GM12878 (cell line): ENCODE results near the gene MAPK1. TPM values are rescaled to one million over a fixed set of nuclear protein-coding genes. Genes with fewer than 3 reads are reported as not detected.
"Not testable (repeated sequence)": the region's sequence is repeated elsewhere in the genome, so short reads cannot be mapped to it uniquely, and the experiment has no call there.

ENCODE experiments used
- ATAC-seq: fragments of 200-7000 bp; cut with Tn5 transposase; 3 replicates; pipeline ENCODE4 v1.9.1; 2020; ENCODE audit warnings: mild to moderate bottlenecking, moderate library complexity
- BruUV-seq: library from RNA; stranded (reverse); fragments of 400-500 nt; replicated peaks from 2 replicates; lab custom pipeline; 2021; lab: Mats Ljungman, UMichigan
- CTCF ChIA-PET: fragments of 300-600 bp; sonication (Branson Sonifier 250); formaldehyde crosslinking; extraction: SDS; loops from one replicate; lab custom pipeline; 2021; ENCODE audit warnings: inconsistent platforms; lab: Yijun Ruan, JAX
- POLR2A ChIA-PET: fragments of 350-600 bp; formaldehyde crosslinking; extraction: SDS; loops from one replicate; lab custom pipeline; 2021; ENCODE audit warnings: inconsistent platforms; lab: Charles Lee
- RAD21 ChIA-PET: fragments of 300-600 bp; sonication (Branson Sonifier 250); formaldehyde crosslinking; loops from one replicate; lab custom pipeline; 2023; ENCODE audit warnings: antibody characterized with exemption; ENCODE audit not compliant: unreplicated experiment; lab: Charles Lee
- SMC1A ChIA-PET: fragments of 300-600 bp; sonication (Branson Sonifier 250); formaldehyde crosslinking; loops from one replicate; lab custom pipeline; 2023; ENCODE audit not compliant: unreplicated experiment, uncharacterized antibody; lab: Charles Lee
- DNase-seq: peaks from one replicate; pipeline ENCODE4 v3.0.0-alpha.2; 2011; ENCODE audit warnings: low read depth, low spot score
- FAIRE-seq: peaks from 3 replicates; lab custom pipeline; 2011; peaks lifted over from hg19 to GRCh38; lab: Jason Lieb, UNC
- H2AFZ ChIP-seq: 2 replicates; pipeline ENCODE4 v1.6.0; 2011; ENCODE audit warnings: low read depth, low read length, control low read depth; ENCODE audit not compliant: control insufficient read depth
- H3K27ac ChIP-seq: 2 replicates; pipeline ENCODE4 v1.5.1; 2011; ENCODE audit warnings: control low read depth; ENCODE audit not compliant: control insufficient read depth, insufficient read depth
- H3K27me3 ChIP-seq, 2 experiments: replicated peaks in 1 of 2; 2 replicates each; pipeline versions ENCODE4 v1.6.0 to v1.6.1; 2011; ENCODE audit warnings: low read length in 1 of 2; ENCODE audit not compliant: control insufficient read depth in 2 of 2, insufficient read depth in 2 of 2
- H3K36me3 ChIP-seq, 2 experiments: 2 replicates each; pipeline ENCODE4 v1.5.1; 2011; ENCODE audit warnings: low read length in 1 of 2; ENCODE audit not compliant: control insufficient read depth in 2 of 2, insufficient read depth in 2 of 2
- H3K4me1 ChIP-seq: 2 replicates; pipeline ENCODE4 v1.6.1; 2011; ENCODE audit warnings: mild to moderate bottlenecking, low read length, moderate library complexity, mixed read lengths; ENCODE audit not compliant: control insufficient read depth, insufficient read depth
- H3K4me2 ChIP-seq: 2 replicates; pipeline ENCODE4 v1.6.0; 2011; ENCODE audit warnings: control low read depth; ENCODE audit not compliant: control insufficient read depth, insufficient read depth
- H3K4me3 ChIP-seq: fragments of 200-600 bp; sonication (generic); 2 replicates; pipeline ENCODE4 v1.5.1; 2016
- H3K79me2 ChIP-seq: 2 replicates; pipeline ENCODE4 v1.6.0; 2011; ENCODE audit warnings: low read length; ENCODE audit not compliant: control insufficient read depth, insufficient read depth
- H3K9ac ChIP-seq: 2 replicates; pipeline ENCODE4 v1.8.0; 2011; ENCODE audit warnings: low read length, control low read depth, mixed read lengths; ENCODE audit not compliant: control insufficient read depth, insufficient read depth
- H3K9me3 ChIP-seq: replicated peaks from 3 replicates; pipeline ENCODE4 v1.5.1; 2011; ENCODE audit warnings: mild to moderate bottlenecking, low read length; ENCODE audit not compliant: control insufficient read depth, insufficient read depth
- H4K20me1 ChIP-seq: 2 replicates; pipeline ENCODE4 v1.6.0; 2011; ENCODE audit not compliant: control insufficient read depth, insufficient read depth
- YY1 ChIP-seq: IDR thresholded peaks from 2 replicates; pipeline ENCODE4 v1.6.1; 2011; ENCODE audit warnings: low read depth, mild to moderate bottlenecking, low read length
- WGBS: methylation state at CpG from one replicate; pipeline ENCODE4 v1.1.6; 2016; ENCODE audit warnings: low lambda C conversion rate; ENCODE audit not compliant: insufficient replicate concordance, insufficient coverage; ENCODE audit errors: missing lambda C conversion rate; 5-methylcytosine and 5-hydroxymethylcytosine counted together
- in situ Hi-C: fragments of 300-500 bp; cut with MboI; formaldehyde crosslinking; loops from 9 replicates; pipeline ENCODE4 v1.14.3; 2018; ENCODE audit warnings: mixed read lengths
- intact Hi-C: fragments of 100-400 bp; cut with micrococcal nuclease; formaldehyde crosslinking; loops from one replicate; pipeline ENCODE4 v1.14.2; 2022; ENCODE audit not compliant: unreplicated experiment
- polyA plus RNA-seq, 11 experiments: library from polyadenylated mRNA; depleted of rRNA in 4 of 11; unstranded in 6 of 11; stranded (reverse) in 5 of 11; fragments of >200 nt; fragmentation: Nextera tagmentation in 4 of 11; fragmentation: Illumina TruSeq in 1 of 11; extraction: Ambion mirVana in 4 of 11; extraction: Trizol in 1 of 11; gene quantifications; 1 replicate in 1 of 11; 2 replicates in 10 of 11; pipeline versions ENCODE4 v1.2.1 to v1.2.3, GENCODE V29; 2011 to 2016; ENCODE audit warnings: inconsistent platforms in 2 of 11, missing spikeins in 2 of 11, low read depth in 1 of 11
- total RNA-seq, 4 experiments: library from RNA; depleted of rRNA in 3 of 4; stranded (reverse); fragments of >200 nt in 3 of 4; fragmentation: Illumina TruSeq in 1 of 4; extraction: Trizol in 1 of 4; gene quantifications; 2 replicates each; pipeline versions ENCODE4 v1.2.1 to v1.2.3, GENCODE V29; 2013 to 2021
- TF ChIP-seq, protein P1 (sequence below): fragments of 450-650 bp; IDR thresholded peaks from 2 replicates; pipeline ENCODE4 v1.6.1; 2017; ENCODE audit warnings: antibody characterized with exemption, mild to moderate bottlenecking, moderate library complexity

Gene MAPK1
- total and polyA plus RNA-seq, 10 of the 15 experiments (the other 5 are each of a cell fraction or from before 2014, with no cell fraction given), result 7.0 to 123 (median 58.4) TPM

GRCh38 chr22:21796231-21796630 is 71.2 kb downstream of the MAPK1 start (continued):
- TF ChIP-seq, protein P1, sequence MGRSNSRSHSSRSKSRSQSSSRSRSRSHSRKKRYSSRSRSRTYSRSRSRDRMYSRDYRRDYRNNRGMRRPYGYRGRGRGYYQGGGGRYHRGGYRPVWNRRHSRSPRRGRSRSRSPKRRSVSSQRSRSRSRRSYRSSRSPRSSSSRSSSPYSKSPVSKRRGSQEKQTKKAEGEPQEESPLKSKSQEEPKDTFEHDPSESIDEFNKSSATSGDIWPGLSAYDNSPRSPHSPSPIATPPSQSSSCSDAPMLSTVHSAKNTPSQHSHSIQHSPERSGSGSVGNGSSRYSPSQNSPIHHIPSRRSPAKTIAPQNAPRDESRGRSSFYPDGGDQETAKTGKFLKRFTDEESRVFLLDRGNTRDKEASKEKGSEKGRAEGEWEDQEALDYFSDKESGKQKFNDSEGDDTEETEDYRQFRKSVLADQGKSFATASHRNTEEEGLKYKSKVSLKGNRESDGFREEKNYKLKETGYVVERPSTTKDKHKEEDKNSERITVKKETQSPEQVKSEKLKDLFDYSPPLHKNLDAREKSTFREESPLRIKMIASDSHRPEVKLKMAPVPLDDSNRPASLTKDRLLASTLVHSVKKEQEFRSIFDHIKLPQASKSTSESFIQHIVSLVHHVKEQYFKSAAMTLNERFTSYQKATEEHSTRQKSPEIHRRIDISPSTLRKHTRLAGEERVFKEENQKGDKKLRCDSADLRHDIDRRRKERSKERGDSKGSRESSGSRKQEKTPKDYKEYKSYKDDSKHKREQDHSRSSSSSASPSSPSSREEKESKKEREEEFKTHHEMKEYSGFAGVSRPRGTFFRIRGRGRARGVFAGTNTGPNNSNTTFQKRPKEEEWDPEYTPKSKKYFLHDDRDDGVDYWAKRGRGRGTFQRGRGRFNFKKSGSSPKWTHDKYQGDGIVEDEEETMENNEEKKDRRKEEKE, result no peak
- no peak for TF ChIP-seq YY1

DNA sequence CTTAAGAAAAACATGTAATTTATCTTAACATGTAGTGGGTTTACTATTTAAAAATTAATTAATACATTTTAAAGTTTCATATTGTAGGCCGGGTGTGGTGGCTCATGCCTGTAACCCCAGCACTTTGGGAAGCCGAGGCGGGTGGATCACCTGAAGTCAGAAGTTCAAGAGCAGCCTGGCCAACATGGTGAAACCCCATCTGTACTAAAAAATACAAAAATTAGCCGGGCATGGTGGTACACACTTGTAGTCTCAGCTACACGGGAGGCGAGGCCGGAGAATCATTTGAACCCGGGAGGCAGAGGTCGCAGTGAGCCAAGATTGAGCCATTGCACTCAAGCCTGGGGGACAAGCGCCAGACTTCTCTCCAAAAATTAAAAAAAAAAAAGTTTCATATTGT is 73.7 kb downstream of the MAPK1 start:
- CTCF ChIA-PET, H3K27ac ChIP-seq: not testable (repeated sequence)

More for the DNA sequence above, 73.7 kb downstream of the MAPK1 start:
- H3K4me2 ChIP-seq, H3K4me1 ChIP-seq, H3K27me3 ChIP-seq, POLR2A ChIA-PET, H2AFZ ChIP-seq, H4K20me1 ChIP-seq, DNase-seq, ATAC-seq, H3K79me2 ChIP-seq, H3K36me3 ChIP-seq, RAD21 ChIA-PET, in situ Hi-C loops, H3K4me3 ChIP-seq, H3K9ac ChIP-seq, H3K9me3 ChIP-seq, BruUV-seq, FAIRE-seq: not testable (repeated sequence)
- over 99% methylated on average over 10 of the region's 10 CpGs for WGBS
- SMC1A ChIA-PET, result interaction anchor here (0.6 kb wide), 1 partner anchor 18 kb away, joined by 3 read pairs; no protein-coding TSS in a partner anchor
- intact Hi-C loops, result loop anchor here (5.0 kb wide), 1 partner anchor 144 kb away; no protein-coding TSS in a partner anchor
